HG03039 (cell line): ENCODE data around the gene MARCHF10.
A peak's percentile ranks its signal among the peaks of the same experiment; 100 is the strongest.

Experiments used
- ATAC-seq: cut with Tn5 transposase; IDR thresholded peaks from one replicate; pipeline ENCODE4 v1.9.1; 2021; ENCODE audit warnings: mild to moderate bottlenecking, moderate library complexity; ENCODE audit not compliant: unreplicated experiment

The MARCHF10 gene

GRCh38 chr17:62755141-62755851 lies 52.8 kb downstream of the MARCHF10 start:
- no peak for ATAC-seq

DNA sequence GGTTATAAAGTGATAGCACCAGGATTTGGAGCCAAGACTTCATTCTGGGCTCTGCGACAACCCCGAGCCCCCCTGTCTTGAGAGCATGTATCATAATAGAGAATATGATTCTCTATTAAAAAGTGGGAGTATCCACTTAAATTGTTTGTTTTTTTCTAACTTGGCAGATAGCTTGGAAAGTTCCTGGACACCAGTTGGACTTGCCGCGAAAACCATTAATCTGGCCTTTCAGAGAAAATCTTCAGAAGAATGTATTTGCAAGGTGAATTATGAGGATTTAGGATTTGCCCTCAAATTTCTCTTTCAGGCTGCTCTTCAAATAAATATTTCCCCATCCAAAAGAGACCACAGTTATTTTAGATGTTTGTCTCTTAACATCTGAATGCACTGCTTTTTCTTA lies 53.5 kb downstream of the MARCHF10 start:
- ATAC-seq = no peak

DNA sequence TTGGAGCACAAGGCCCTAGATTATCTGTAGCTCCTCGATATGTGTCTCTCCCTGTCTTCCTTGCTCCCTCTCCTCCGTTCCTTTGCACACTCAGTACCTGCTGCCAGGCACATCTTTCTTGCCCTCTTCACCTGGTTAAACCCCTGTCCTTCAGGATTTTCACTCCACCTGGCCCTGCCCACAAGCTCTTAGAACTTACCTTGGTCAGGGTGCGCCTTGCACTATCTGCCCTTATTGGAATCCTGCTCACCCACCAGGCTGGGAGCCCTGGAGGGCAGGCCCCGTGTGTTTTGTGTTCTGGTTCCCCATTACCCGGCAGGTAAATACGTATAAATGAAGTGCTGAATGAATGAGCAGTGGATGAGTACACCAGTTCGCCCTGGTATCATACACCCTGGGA lies 54.6 kb downstream of the MARCHF10 start:
- ATAC-seq = no peak

DNA sequence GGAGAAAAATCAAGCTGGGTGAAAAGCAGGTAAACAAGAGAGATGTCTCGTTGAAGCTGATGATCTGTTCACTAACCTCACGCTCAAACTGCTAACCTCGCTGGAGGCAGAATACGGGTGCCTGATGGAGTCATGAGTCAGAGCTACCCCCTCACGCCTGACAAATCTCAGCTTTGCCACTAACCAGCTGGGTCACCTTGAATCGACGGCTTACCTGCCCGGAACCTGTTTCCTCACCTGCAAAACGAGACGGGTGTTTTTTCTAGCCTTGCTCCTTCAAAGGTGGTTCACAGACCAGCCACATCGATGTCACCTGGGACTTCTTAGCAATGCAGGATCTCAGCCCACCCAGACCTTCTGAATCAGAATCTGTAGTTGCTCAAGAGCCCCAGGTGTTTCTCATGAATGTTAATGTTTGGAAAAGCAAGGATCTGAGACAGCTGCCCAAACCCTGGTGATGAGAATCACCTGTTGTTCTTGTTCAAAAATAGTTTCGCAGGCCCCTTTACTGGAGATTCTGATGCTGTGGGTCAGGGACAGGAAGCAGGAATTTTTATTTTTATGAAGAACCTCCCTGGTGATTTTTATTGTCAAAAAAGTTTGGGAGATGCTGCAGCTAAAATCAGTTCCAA lies 56.9 kb downstream of the MARCHF10 start:
- no peak for ATAC-seq

DNA sequence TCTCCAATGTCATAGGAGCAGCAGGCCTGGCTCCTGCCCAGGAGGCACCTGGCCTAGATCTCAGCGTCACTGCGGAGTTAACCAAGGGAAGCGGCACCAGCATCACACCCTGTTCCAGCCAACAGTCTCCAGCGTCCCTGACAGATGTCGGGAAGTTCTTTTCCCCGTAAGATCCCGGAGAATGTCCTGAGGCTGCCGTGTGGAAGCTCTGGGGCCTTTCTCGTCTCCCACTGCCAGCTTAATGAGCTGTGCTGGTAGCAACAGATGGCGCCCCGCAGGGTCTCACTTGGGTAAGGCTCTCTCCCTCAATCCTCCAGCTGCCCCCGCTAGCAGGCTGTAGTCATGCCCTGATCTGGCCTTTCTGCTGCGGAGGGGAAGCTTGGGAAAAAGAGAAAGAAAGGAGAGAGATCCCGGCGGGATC lies 57.5 kb downstream of the MARCHF10 start:
- no peak for ATAC-seq

DNA sequence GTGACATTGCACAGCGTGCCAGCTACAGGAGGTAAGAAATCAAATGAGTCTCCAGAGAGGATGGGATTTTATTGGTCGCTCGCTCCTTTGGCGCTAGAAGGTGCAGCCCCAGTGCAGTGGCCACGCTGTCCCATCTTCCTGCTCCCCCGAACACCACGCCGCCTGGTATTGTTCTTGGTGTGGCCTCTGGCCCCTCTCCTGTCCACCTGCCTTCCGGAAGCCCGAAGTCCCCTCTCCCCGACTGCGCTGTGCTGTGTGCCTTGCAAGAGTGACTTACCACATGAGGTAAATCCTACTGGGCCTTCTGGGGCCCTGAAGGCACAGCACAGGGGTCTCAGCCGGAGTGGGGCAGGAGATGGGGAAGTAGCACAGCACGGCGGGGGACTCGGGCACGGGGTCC lies 58.2 kb downstream of the MARCHF10 start:
- no peak for ATAC-seq

GRCh38 chr17:62746941-62747340 lies 61.2 kb downstream of the MARCHF10 start:
- no peak for ATAC-seq

DNA sequence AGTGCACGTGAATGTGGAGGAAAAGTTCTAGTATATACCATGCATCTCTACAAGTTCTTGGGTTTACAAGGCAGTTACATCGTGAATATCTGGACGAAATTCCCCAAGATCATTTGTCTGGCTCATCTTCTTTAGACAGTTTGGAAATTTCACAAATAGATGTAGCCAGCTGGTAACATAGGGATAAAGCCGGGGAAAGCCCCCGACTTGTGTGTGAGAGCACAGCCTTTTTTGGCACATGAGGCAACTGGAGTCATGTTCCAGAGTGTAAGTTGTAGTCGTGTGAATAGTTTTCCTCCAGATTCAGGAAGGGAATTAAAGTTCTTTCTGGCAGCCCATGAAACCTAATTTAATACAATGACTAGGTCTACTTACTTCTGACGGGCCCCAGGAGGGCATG lies 62.3 kb downstream of the MARCHF10 start:
- no peak for ATAC-seq

- ATAC-seq = no peak
These were observed 63.9 kb downstream of the MARCHF10 start for GRCh38 chr17:62744259-62744658.

DNA sequence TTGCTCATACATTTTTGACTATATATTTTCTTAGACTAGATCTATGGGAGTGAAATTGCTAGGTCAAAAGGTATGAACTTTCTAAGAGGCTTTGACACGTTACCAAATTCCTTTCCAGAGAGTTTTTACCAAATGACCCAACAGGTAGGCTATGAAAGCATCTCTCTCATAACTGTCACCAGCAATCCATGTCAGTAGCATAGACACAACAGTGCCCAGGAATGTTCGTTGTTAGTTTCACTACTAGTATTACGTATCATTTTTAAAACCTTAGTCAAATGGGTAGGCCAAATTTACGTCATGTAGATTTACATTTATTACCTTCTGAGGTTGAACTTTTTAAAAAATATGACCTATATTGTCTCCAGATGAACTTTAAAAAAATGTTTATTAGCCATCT lies 66.8 kb downstream of the MARCHF10 start:
- ATAC-seq = peak; percentile 60

DNA sequence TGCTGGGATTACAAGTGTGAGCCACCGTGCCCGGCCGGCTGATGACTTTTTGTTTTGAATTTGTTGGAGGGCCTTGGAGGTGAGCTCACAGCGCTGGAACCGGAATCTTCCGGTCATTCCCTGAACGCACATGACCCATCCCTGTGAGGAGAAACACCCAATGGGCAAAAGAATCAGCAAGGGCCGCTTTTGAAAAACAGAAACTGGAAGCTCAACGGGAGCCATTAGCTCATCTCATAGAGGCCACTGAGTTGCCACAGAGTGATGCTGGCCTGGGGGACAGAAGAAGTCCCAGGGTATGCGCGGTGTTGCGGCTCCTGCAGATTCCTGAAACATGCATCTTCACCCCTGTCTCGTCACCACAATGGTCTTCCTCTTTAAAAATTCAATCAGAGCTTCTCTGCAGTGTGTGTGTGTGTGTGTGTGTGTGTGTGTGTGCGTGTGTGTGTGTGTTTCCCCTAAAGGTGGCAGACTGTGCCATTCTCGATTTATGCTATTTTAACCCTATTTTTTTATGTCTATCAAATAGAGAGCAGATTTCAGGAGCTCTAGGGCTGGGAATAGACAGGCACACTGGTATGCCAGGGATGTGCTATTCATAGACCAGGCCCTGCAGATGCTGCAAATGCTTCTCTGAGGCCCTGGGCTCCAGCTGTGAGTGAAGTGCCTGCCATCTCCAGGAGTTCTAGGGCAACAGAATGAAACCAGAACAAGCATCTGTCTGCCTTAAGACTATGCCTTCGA lies 68.3 kb downstream of the MARCHF10 start:
- ATAC-seq = no peak

- no peak for ATAC-seq
These were observed 69.8 kb downstream of the MARCHF10 start for GRCh38 chr17:62738281-62738680.

- peak; percentile 60 for ATAC-seq
These were observed 70.6 kb downstream of the MARCHF10 start for GRCh38 chr17:62737513-62737912.

DNA sequence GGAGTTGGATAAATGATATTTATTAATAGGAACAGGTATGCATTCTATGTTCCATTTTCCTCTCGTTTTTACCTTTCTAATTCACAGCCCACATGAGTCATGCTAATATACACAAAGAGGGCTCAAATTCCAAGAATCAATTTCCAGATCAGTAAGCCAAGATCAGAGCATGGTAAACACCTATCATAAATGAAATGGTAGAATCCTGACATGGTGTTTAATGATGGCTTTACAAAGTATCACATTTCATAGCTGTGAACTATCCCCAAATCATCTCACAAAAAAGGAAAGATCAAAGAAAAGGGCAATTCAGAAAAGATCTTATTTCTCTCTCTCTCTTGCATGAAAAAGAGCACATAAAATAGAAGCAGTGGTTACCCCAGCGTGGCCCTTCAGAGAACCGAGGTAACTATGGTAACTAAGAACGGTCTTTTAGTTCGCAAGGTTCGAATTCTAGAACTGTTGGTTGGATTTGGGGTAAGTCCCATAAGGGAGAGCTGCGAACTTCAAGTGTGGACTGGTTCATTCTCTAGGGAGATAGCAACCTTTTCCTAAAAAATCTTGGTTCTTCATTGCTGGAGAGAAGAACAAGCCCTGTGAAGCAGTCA lies 73.0 kb downstream of the MARCHF10 start:
- ATAC-seq = no peak

GRCh38 chr17:62732125-62732524 lies 76.0 kb downstream of the MARCHF10 start:
- ATAC-seq = no peak

DNA sequence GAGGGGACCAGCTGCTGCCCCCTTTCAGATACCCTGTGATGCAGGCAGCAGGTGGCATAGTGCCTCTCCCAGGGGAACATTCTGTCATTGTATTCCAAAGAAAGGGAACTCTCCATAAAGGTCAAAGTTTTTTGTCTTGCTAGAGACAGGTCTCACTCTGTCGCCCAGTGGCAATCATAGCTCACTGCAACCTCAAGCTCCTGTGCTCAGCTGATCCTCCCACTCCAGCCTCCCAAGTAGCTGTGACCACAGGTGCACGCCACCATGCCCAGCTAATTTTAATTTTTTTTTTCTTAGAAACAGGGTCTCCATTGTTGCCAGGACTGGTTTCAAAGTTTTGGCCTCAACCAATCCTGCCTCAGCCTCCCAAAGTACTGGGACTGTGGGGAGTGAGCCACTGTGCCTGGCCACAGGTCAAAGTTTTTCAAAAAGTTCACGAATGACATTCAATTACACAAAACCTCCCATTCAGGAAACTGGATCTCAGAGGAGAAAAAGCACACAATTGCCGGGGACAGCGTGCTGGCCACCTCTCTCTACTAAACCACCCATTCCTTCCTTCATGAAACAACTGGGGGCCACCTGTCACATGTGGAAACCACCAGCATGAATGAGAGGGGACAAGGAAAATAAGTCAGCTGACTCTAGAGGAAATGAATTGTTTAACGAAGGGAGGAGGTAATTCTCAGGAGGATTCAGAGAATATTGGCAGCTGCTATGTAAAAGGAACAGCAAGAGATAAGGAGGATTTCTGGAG lies 80.0 kb downstream of the MARCHF10 start:
- ATAC-seq = no peak

- ATAC-seq = no peak
These were observed 82.3 kb downstream of the MARCHF10 start for GRCh38 chr17:62725791-62726249.

DNA sequence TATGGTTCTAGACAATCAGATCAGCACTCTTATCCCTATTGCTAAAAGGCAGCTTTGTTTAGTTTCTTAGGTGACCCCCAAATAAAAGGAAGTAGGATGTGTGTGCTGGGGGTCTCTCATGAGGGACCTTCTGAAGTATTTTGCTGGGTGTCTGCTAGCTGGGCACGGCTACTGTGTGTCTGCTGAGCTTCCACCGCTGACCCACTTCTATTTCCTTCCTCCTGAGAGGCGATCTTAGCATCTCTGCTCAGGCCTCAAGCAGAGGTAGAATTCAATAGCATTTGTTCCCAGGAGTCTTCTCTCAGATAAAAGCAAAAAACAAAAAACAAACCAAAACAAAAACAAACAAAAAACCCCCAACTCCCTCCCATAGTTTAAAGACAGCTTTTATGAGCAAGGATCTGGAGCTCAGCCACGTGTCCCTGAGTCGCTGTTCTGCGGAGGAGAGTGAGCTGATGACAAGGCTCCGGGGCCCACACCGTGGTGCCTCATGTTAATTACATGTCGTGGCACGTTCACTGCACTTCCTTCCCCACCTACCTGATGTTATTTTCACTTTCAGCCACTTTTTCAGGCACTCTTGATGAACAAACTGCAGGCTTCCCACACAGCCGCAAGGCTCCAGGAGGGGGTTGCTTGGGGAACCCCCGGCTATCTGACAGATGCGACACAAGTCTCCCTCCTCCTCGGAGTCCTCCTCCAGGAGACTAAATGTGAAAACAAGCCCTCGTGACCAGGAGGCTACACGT lies 83.5 kb downstream of the MARCHF10 start:
- peak; percentile 89 for ATAC-seq

GRCh38 chr17:62723842-62724241 lies 84.3 kb downstream of the MARCHF10 start:
- no peak for ATAC-seq

GRCh38 chr17:62722625-62723024 lies 85.5 kb downstream of the MARCHF10 start:
- ATAC-seq = no peak
